GM18519 (cell line): ENCODE measurements around the gene XYLT1.

Source experiments
- ATAC-seq: cut with Tn5 transposase; IDR thresholded peaks from one replicate; pipeline ENCODE4 v1.9.1; 2021; ENCODE audit warnings: mild to moderate bottlenecking, moderate library complexity; ENCODE audit not compliant: unreplicated experiment, low FRiP score

The XYLT1 gene

DNA sequence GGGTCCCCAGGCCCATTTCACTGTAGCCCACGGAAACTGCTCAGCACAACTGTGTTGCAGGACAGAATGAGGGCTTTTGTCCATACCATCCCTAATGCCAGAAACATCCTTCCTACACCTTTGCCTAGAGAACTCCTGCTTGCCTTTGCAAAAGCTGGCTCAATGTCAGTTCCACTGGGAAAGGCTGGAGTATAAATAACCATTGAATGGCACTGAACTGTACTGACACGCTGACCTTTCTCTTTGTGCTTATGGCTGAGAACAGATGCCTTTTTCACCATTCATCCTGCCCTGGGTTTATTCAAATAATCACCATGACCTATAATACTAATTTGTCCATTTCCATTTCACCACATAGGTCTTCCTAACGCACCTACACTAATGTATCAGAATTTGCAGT lies 300.3 kb downstream of the XYLT1 start:
- ATAC-seq = no peak

DNA sequence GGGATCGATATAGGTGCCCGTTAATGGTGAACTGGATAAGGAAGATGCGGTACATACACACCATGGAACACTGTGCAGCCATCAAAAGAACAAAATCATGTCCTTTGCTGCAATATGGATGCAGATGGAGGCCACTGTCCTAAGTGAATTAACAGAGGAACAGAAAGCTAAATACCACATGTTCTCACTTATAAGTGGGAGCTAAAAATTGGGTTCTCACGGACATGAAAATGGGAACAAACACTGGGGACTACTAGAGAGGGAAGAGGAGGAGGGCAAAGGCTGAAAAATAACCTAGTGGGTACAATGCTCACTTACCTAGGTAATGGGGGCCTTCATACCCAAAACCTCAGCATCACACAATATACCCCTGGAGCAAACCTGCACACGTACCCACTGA lies 302.6 kb downstream of the XYLT1 start:
- no peak for ATAC-seq

DNA sequence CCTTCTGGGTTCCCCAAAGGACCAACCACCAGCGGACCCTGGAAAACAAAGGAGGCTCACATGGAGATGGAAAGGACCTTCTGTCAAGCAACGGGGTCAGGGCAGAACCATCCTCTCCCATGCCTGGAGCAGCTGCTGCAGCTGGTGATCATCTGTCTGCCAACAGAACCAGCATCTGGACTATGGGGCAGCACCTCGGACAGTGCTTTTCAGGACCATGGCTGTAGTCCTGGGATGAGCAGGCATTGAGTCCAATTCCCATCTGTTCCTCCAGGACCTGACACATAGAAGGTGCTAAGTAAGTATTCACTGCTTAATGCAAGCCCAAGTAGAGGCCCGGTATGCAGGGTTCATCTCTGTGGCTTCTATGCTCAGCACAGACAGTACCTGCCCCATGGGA lies 304.7 kb downstream of the XYLT1 start:
- ATAC-seq = no peak

DNA sequence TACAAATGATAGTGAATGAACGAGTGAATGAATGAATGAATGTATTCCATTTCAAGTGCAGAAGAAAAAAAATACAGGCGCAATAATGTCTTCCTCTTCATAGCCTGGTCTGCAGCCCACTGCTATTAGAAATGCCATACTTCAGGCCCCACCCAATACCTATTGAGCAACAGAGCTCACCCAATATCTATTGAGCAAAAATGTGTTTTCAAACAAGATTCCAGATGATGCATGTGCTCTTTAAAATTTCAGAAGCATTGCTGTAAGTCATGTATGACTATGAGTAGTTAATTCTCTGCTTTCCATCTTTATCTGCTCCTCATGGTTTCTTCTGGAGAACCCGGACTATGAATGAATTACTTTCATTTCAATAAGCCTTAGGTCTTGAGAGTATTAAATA lies 308.2 kb downstream of the XYLT1 start:
- ATAC-seq = no peak

DNA sequence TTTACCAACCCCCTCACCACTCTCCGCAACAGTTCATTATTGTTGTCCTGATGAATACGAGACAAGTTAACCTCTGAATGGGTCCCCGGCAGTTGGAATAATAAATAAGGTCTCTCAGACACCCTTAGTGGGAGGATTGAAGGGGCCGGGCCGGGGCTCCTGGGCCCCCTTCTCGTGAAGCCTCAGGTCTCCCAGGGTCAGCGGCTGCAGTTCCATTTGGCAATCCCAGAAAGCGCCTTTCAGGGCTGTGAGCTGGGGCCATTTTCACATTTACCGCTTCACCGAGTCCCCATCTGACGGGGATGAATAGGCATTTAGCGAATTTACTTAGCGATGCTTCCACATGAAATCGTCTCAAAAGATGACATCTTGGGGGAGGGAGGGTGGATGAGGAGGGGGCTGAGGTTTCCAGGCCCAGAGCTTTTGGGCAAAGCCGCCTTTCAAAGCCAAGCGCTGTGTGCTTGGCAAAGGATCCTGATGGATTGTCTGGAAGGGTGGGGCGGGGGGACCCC lies 309.8 kb downstream of the XYLT1 start:
- no peak for ATAC-seq

DNA sequence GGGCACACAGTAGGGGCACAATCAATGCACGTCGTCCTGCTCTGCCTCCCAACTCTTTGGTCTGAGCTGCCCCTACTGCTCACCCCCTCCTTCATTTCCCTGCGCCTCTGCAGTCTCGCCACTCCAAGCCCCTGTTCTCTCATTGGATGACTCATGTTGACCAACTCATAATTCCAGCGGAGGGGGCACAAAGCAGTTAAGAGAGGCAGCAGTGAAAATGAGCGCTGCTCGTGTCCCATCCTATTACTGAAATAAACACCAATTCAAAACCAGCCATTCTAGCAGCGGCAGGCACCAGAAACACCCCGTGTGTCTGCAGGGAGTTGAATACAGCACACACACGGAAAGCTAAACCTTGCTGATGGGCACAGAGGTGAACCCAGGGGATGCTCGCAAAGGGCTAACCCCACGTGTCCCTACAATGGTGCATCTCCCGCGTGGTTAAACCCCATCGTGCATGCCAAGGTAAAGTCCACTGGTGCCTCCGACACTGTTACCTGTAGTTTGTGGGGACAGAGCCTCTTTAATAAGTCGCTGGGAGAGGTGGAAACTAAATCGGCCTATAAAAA lies 310.4 kb downstream of the XYLT1 start:
- no peak for ATAC-seq

DNA sequence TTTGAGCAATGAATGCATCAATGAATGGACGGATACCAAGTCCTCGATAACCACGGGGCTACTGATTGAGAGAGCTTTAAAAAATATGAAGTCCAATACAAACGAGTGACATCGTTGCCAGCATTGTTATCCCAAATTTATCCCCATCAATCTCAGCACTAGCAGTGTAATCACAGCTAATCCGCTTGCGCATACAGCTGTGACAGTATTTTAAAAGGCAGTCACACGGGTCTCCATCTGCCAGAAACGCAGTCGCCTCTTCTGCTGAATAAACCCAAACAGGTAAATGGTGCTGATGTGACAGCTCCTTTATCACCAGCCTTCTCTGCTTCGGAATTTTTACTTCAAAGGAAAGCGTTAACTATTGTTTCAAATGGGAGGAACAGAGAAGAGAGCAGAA lies 311.1 kb downstream of the XYLT1 start:
- ATAC-seq = no peak

DNA sequence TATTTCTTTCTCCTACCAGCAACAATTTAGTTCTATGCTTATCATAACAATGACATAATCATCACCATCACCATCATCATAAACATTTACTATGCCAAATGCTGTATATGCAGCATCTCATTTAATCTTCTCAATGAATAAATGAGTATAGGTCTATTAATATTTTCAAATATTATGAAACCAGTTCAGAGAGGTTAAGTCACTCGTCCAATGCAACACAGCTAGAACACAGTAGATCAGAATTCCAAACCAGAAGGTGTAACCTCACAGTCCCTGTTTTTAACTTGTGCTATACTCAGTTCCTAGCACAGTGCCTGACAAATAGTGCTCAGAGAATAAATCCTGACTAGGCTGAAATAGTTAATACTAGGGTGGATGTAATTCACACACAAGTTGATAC lies 314.8 kb downstream of the XYLT1 start:
- no peak for ATAC-seq

DNA sequence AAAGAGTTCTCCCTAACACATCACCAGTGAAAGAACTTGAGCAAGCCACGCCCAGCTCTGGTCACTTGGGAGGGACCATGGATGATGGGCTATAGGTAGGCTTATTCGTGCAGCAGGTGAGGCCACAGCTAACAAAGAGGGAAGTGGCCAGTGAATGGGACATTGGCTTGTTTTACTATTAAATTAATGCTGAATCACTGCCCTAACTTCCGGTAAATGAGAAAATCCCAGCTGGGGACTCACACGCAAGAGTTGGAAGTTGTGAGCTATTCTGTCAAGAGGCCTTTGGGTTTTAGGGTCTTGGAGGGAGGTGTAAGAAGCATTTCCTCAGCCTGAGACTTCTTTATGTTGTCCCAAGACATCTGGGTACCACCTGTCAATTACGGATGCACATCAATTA lies 315.3 kb downstream of the XYLT1 start:
- no peak for ATAC-seq

DNA sequence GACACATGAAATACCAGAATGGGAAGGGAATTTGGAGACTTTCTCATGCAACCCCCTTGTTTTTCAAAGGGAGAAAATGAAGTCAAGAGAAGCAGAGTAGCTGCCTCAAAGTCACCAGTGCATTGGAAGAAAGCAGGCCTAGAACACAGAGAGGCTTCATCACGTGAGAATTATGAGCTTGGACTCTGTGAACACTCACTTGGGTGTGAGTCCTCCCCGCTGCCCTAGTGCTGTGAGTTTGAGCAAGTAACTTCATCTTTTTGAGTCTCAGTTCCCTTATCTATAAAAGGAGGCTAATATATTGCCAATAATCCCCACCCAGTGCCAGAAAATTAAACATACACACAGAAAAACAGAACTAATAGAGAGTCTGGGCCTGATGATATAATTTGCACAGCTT lies 315.8 kb downstream of the XYLT1 start:
- no peak for ATAC-seq

DNA sequence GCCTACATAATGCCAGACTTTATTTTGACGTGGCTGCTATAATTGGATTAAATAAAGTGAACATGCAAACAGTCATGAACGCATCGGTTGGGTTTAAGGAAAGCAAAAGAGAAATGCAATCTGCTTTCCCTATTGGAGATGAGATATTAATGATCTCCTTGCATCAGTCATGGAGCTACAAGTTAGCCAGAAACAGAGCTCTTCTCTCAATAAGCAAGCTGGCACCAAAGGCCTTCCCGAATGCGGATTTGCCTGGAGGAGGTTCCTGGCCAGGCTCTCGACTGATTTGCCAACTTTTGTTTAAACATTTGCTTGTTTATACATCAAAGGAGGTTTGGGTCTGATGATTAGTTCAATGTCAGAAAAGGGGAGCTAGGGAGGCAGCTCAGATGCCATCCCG lies 318.4 kb downstream of the XYLT1 start:
- ATAC-seq = no peak

DNA sequence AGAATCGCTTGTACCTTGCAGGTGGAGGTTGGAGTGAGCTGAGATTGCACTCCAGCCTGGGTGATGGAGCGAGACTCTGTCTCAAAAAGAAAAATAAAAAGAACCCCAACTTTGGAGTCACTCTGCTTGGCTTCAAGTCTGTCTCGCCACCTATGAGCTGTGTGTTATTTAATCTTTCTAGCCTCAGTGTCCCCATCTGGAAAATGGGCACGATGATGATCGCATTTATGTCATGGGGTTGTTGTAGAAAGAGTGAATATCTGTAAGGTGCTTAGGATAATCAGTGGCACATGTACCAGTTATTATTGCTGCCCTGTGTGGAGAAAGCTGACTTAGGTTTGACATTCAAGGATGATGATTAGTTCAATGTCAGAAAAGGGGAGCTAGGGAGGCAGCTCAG lies 319.4 kb downstream of the XYLT1 start:
- ATAC-seq = no peak

DNA sequence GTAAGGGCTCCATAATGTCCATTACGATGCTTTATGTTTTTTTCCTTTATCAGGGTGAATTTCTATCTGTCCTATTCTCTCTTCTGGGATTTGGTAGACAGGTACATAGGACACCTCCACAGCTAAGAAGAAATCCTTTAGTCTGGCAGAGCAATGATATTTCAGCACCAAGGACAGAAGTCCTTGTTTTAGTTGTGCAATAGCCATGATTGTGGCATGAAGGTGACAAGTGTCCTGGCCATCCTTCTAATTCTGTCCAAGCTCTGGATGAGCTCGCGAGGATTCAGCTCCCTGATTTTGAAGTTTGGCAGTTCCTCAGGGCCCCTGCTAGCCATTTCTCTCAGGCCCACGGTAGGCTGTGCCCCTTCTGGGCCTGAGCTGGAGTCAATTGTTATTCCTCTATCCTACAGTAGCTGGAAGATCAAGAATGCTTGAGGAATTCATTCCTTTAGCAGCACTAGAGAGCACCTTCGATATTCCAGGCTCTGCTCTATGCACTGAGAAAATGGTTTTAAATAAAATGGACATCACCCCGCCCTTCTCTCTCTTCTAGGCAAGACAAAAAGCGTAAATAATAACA lies 320.8 kb downstream of the XYLT1 start:
- ATAC-seq = no peak

DNA sequence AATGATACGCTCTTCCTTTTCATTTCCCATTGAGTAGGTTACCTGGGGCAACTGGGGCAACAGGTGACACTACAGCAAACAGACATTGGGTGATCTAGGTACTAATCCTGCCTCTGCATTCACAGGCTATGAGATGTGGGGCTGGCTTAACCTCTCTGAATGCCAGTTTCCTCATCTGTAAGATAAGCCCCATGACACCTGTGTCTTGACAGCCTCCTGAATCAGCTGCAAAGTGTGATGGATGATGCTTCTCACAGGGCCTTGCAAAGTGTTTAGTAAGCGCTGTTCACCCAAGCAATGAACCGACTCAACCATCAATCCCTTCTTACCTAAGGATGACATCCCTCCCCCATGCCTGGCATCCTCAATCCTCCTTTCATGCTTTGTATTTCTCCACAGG lies 322.8 kb downstream of the XYLT1 start:
- no peak for ATAC-seq

DNA sequence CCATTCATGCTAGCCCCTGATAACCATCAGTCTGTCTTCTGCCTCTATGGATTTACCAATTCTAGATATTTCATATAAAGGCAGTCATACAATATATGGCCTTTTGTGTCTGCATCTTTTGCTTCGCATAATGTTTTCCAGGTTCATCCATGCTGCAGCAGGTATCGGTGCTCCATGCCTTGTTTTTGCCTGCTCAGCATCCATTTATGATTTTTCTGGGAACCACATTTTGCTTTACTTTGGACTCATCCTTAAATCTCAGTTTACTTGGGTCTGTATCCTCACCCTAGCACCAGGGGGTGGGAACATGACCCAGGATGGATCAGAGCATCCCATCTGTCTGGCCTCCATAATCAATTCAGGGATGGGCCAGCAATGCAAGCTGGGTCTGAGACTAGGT lies 325.7 kb downstream of the XYLT1 start:
- no peak for ATAC-seq

DNA sequence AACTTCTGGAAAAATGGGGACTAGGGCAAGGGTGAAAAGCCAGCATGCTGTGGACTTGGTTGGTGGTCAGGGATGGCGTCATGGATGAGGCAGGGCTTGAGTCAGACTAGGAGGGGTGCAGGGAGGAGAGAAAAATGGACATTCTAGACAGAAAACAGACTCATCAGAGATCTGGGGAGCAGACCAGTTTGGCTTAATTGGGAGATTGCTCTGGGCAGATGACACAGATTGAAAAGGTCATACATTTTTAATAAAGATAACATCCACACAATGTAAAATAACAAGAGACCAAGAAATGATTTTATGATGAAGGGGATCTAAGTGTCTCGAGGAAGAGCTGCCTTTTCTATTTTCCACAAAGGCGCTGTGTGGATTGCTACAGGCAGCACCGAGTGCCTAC lies 326.3 kb downstream of the XYLT1 start:
- no peak for ATAC-seq

DNA sequence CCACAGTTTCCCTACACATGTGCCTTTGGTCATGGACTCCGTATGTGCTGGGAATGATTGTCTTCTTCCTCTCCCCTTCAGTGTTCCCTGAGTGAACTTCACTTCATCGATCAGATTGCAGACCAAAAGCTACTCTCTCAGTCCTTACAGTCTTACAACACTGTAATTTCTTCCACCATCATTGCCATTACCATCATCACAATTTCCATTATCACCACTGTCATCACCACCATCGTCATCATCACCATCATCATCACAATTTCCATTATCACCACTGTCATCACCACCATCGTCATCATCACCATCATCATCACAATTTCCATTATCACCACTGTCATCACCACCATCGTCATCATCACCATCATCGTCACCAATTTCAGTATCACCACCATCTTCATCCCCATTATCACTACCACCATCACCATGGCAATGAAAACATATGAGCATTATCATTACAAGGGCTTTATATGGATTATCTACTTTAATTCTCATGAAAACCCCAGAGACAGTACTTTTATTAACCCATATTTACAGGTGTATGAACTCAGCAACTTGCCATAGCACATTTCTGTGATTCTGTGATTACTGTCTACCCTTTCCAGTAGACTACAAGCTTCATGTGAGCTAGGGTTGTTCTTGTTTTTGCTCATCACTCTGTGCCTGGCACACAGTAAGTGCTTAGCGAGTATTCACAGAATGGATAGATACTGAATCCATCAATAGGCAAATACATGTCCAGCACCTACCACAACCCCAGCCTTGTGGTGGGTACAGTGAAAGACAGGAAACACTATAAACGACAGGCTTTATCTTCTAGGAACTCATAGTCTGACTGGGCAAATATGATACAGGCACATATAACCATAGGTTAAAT lies 327.0 kb downstream of the XYLT1 start:
- ATAC-seq = no peak

DNA sequence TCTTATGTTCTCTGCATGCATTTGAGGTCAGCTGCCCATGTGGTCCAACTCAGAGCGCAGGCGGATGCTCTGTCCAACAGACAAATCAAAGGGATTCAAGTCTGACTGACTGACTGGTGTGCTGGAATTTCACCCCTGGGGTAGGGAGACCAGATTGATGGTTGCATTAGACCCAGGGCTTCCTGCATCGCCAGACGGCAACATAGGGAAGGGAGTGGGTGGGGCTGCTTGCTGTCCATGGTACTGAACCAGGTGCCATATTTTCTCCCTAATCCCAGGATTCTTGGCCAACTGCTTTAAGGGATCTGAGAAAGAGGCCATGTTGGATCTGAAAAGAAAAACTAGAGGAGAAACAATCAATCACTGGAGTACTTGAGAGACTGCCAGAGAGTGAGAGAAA lies 332.0 kb downstream of the XYLT1 start:
- no peak for ATAC-seq

DNA sequence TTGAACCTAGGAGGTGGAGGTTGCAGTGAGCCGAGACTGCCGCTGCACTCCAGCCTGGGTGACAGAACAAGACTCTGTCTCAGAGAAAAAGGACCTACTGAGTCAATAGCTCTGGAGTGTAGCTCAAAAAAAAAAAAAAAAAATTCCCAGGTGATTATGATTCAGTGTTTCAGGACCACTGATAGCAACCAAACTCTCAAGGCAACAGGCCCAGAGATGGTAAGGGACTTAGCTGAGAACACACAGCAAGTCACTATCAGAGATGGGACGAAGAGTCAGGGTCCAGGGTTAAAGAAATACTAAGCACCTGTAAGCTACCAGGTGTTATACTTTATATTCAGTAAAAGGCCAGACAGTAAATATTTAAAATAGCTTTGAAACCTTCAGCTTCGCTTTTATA lies 335.3 kb downstream of the XYLT1 start:
- no peak for ATAC-seq

DNA sequence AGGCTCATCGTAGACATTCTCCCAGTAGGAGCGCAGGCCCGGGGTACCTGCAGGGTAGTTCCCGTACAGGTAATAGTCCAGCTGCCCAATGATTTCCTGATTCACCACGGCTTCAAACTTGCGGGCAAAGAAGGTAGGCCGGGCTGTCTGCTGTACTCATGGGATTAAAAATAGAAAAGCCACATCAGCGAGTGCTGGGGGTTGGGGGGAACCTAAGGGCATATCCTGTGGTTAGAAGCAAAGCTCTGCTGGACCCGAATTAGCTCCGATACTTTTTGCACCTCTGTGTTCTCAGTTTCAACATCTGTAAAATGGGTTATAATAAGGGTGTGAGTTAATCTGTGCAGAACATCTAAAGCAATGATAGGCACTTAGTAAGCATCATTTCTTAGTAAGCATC lies 336.2 kb downstream of the XYLT1 start:
- peak; percentile 90 for ATAC-seq

DNA sequence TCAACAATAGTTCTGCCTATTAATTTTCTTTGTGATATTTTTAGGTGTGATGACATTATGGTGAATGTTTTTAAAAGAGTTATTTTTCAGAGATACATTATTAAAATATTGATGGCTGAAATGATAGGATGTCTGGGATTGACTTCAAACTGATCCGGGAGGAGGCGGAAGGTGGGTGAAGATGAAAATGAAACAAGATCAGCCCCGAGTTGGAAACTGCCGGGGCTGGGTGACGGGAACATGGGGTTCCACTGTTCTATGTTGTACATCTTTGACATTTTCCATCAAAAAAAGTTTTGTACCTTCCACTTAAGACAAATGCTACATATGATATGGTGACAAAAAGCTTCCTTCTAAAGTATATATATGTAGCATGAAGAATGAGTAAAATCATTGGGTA lies 336.9 kb downstream of the XYLT1 start:
- ATAC-seq = no peak

DNA sequence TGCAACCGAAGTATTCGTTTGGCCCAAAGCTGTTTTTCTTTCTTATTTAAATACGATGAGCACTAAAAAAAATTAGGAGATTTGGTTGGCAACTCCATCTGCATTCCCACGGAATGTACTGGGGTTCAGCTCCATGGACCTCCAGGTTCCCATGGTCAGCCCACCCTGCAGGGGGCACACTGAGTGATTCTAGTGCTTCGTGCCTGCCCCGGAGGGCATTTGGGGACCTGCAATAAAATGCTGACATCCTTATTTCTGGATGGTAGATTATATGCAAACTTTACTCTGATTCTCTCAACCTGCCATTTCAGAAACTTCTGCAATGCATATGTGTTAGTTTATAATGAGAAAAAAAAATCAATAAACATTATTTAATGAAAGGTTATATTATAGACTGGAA lies 339.4 kb downstream of the XYLT1 start:
- no peak for ATAC-seq
